Measurements from ENCODE around the gene TBRG1.

The TBRG1 gene

GRCh38 chr11:124618863-124619262, 3.8 kb upstream of the TBRG1 start:
- DNase-seq = no peak

- DNase-seq = no peak
Measured at GRCh38 chr11:124623861-124624525, 1.3 kb downstream of the TBRG1 start.

- DNase-seq = no peak
Measured at GRCh38 chr11:124625504-124626168, 3.0 kb downstream of the TBRG1 start.

GRCh38 chr11:124627546-124627945, 4.9 kb downstream of the TBRG1 start:
- DNase-seq = no peak

GRCh38 chr11:124629961-124630360, 7.3 kb downstream of the TBRG1 start:
- DNase-seq = no peak

GRCh38 chr11:124633355-124633754, 10.7 kb downstream of the TBRG1 start:
- no peak for DNase-seq

- DNase-seq = no peak
Measured at GRCh38 chr11:124635932-124636331, 13.3 kb downstream of the TBRG1 start.

GRCh38 chr11:124638500-124638899, 15.8 kb downstream of the TBRG1 start:
- no peak for DNase-seq

GRCh38 chr11:124639186-124639585, 16.5 kb downstream of the TBRG1 start:
- DNase-seq = no peak

- no peak for DNase-seq
Measured at GRCh38 chr11:124640666-124641065, 18.0 kb downstream of the TBRG1 start.

- DNase-seq = no peak
Measured at GRCh38 chr11:124642628-124643027, 20.0 kb downstream of the TBRG1 start.

- DNase-seq = no peak
Measured at GRCh38 chr11:124643042-124643604, 20.5 kb downstream of the TBRG1 start.

- DNase-seq = no peak
Measured at GRCh38 chr11:124643605-124644425, 21.2 kb downstream of the TBRG1 start.

GRCh38 chr11:124644426-124645280, 22.0 kb downstream of the TBRG1 start:
- DNase-seq = peak; percentile 26 to 38

- no peak for DNase-seq
Measured at GRCh38 chr11:124646148-124646547, 23.5 kb downstream of the TBRG1 start.

- no peak for DNase-seq
Measured at GRCh38 chr11:124648610-124649009, 25.9 kb downstream of the TBRG1 start.

- DNase-seq = no peak
Measured at GRCh38 chr11:124656774-124657630, 34.3 kb downstream of the TBRG1 start.

- no peak for DNase-seq
Measured at GRCh38 chr11:124657904-124658303, 35.2 kb downstream of the TBRG1 start.

- DNase-seq = no peak
Measured at GRCh38 chr11:124658501-124658900, 35.8 kb downstream of the TBRG1 start.

GRCh38 chr11:124658986-124659385, 36.3 kb downstream of the TBRG1 start:
- DNase-seq = no peak

GRCh38 chr11:124661553-124661952, 38.9 kb downstream of the TBRG1 start:
- no peak for DNase-seq

GRCh38 chr11:124662106-124662505, 39.4 kb downstream of the TBRG1 start:
- DNase-seq = no peak
